ENCODE data around the gene SEL1L. TPM values are rescaled to one million over a fixed set of nuclear protein-coding genes. Genes with fewer than 3 reads are reported as not detected.

Gene SEL1L
- total RNA-seq, 3 donors from 2014 or later, result 53.7 to 84.3 (median 65.9) TPM

- H3K27me3 ChIP-seq, result no peaks in the 10 kb centered on the region
- DNase-seq (ENCODE audit: low spot score in 2 of 2), result no peak
- H3K9me3 ChIP-seq, result no peaks in the 10 kb centered on the region
- H3K4me3 ChIP-seq, result no peak overlapping the region
- no peaks in the 10 kb centered on the region for H3K36me3 ChIP-seq
- H3K4me1 ChIP-seq, result peaks cover 0 to 14% of the 10 kb centered on the region in 2 donors
- no peak overlapping the region for H3K27ac ChIP-seq
- TF ChIP-seq CTCF (IDR thresholded peaks at IDR 0.05) (no peak), POLR2A (IDR thresholded peaks at IDR 0.05) (no peak), POLR2AphosphoS5 (IDR thresholded peaks at IDR 0.05) (no peak)
- intact Hi-C loops (cut with DNase I; ENCODE audit: low total_unique reads), result no loop called here
These were observed 2.7 kb upstream of the SEL1L start for GRCh38 chr14:81536241-81536771.

GRCh38 chr14:81535396-81536164 lies 1.9 kb upstream of the SEL1L start:
- TF ChIP-seq CTCF (IDR thresholded peaks at IDR 0.05) (no peak), POLR2AphosphoS5 (IDR thresholded peaks at IDR 0.05) (no peak), POLR2A (IDR thresholded peaks at IDR 0.05) (no peak)
- H3K27me3 ChIP-seq, result no peaks in the 10 kb centered on the region
- no peak overlapping the region for H3K4me3 ChIP-seq
- H3K36me3 ChIP-seq, result no peaks in the 10 kb centered on the region
- H3K27ac ChIP-seq, result peak overlapping the region in 1 of 2 donors; percentile 22
- intact Hi-C loops (cut with DNase I; ENCODE audit: low total_unique reads), result no loop called here
- H3K4me1 ChIP-seq, result peaks cover 0 to 16% of the 10 kb centered on the region in 2 donors
- no peak for DNase-seq (ENCODE audit: low spot score in 2 of 2)
- H3K9me3 ChIP-seq, result no peaks in the 10 kb centered on the region

DNA sequence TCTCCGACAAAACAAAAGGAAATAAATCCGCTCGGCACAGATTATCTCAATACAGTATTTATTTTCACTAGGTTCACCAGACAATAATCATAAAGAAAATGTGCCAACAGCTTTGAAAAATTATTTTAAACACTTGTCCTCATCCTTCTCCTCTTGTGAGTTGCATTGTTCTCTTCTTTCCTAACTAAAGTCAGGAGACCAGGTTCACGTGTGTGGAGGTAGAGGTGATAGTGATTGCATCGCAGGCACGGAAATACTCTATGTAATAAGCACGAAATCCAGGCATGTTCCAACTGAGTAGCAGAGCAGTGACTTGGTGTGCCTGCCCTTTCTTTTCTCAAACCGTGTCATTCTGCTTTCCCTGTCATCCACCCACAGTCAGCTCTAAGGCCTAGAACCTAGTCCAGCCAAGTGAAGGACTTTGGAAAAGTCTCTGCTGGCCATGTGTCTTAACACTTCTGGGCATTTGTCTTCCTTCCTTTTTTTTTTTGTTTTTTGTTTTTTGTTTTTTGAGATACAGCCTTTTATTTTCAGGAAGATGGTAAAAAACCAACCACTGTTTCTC lies 939 bp upstream of the SEL1L start:
- H3K27ac ChIP-seq, result no peak overlapping the region
- no peaks in the 10 kb centered on the region for H3K36me3 ChIP-seq

DNA sequence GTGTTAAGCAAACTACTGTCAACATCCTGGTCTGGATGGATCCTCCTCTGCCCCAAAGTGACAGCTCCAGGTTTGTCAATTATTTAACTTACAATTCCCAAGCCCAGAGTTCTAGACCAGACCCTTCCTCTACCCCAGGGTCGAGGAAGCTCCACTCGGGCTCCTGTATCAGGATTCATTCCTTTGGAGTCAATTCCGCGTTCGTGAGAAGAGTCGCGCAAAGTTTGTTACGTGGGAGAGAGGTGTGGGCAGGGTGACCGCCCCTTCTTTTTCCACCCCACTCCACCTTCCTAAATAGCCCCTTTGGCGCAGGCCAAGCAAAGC lies 479 bp downstream of the SEL1L start:
- H3K36me3 ChIP-seq, result no peaks in the 10 kb centered on the region
- peaks cover 0 to 20% of the 10 kb centered on the region in 2 donors for H3K4me1 ChIP-seq
- intact Hi-C loops (cut with DNase I; ENCODE audit: low total_unique reads), result no loop called here
- peak overlapping the region; percentile 78 to 87 for H3K27ac ChIP-seq
- no peaks in the 10 kb centered on the region for H3K27me3 ChIP-seq
- H3K9me3 ChIP-seq, result no peaks in the 10 kb centered on the region
- TF ChIP-seq CTCF (IDR thresholded peaks at IDR 0.05) (no peak), POLR2A (IDR thresholded peaks at IDR 0.05) (no peak)
- no peak for DNase-seq (ENCODE audit: low spot score in 2 of 2)
- H3K4me3 ChIP-seq, result peak overlapping the region; percentile 91 to 97 (median 97)

More for the DNA sequence above, 939 bp upstream of the SEL1L start:
- no peak for DNase-seq (ENCODE audit: low spot score in 2 of 2)
- Histone ChIP-seq H3K4me1 (peaks cover 0 to 20% of the 10 kb centered on the region in 2 donors), H3K4me3 (no peak overlapping the region), H3K27me3 (no peaks in the 10 kb centered on the region), H3K9me3 (no peaks in the 10 kb centered on the region)
- intact Hi-C loops (cut with DNase I; ENCODE audit: low total_unique reads), result no loop called here
- TF ChIP-seq POLR2AphosphoS5 (IDR thresholded peaks at IDR 0.05) (no peak), CTCF (IDR thresholded peaks at IDR 0.05) (no peak), POLR2A (IDR thresholded peaks at IDR 0.05) (no peak)

- DNase-seq (ENCODE audit: low spot score in 2 of 2), result no peak
- Histone ChIP-seq H3K4me3 (no peak overlapping the region), H3K36me3 (peaks cover 6% of the 10 kb centered on the region), H3K27me3 (no peaks in the 10 kb centered on the region), H3K4me1 (peaks cover 0 to 20% of the 10 kb centered on the region in 2 donors), H3K9me3 (no peaks in the 10 kb centered on the region), H3K27ac (no peak overlapping the region)
- no peak for TF ChIP-seq CTCF (IDR thresholded peaks at IDR 0.05)
- no peak for TF ChIP-seq POLR2A (IDR thresholded peaks at IDR 0.05)
- TF ChIP-seq POLR2AphosphoS5 (IDR thresholded peaks at IDR 0.05), result no peak
- intact Hi-C loops (cut with DNase I; ENCODE audit: low total_unique reads), result no loop called here
These were observed 4.3 kb downstream of the SEL1L start for GRCh38 chr14:81529391-81529790.
